NCI-H2196 treated with DMSO at 0.1 percent for 48 hours (cell line): Measurements from ENCODE around the gene NET1.
"Not testable (repeated sequence)": the region's sequence is repeated elsewhere in the genome, so short reads cannot be mapped to it uniquely, and the experiment has no call there.

ENCODE experiments used
- DNase-seq: peaks from one replicate; lab custom pipeline; 2025; ENCODE audit not compliant: unreplicated experiment; lab: John Stamatoyannopoulos, UW

The NET1 gene

GRCh38 chr10:5412277-5412941 lies at the start of gene NET1:
NET1 (plus strand) TSS chr10:5412557; CDS start chr10:5412693, 136 bp downstream.
- peak; percentile 34 for DNase-seq

- DNase-seq, result no peak
Observed at GRCh38 chr10:5362873-5363272, 49.5 kb upstream of the NET1 start.

- no peak for DNase-seq
Observed at GRCh38 chr10:5364374-5364773, 48.0 kb upstream of the NET1 start.

- no peak for DNase-seq
Observed at GRCh38 chr10:5364890-5365338, 47.4 kb upstream of the NET1 start, which contains the start of gene UCN3. UCN3 (plus strand) TSS chr10:5364966; CDS start chr10:5373721, 8,755 bp downstream.

GRCh38 chr10:5365928-5366327 lies 46.4 kb upstream of the NET1 start:
- no peak for DNase-seq

GRCh38 chr10:5369362-5370158 lies 42.8 kb upstream of the NET1 start:
- no peak for DNase-seq

GRCh38 chr10:5370493-5371352 lies 41.6 kb upstream of the NET1 start:
- DNase-seq, result no peak

GRCh38 chr10:5373307-5373706 lies 39.0 kb upstream of the NET1 start:
- no peak for DNase-seq

GRCh38 chr10:5373891-5374611 lies 38.3 kb upstream of the NET1 start:
- DNase-seq, result no peak

GRCh38 chr10:5376450-5376849 lies 35.9 kb upstream of the NET1 start:
- DNase-seq, result no peak

GRCh38 chr10:5379202-5379601 lies 33.2 kb upstream of the NET1 start:
- not testable (repeated sequence) for DNase-seq

GRCh38 chr10:5380395-5380794 lies 32.0 kb upstream of the NET1 start:
- not testable (repeated sequence) for DNase-seq

GRCh38 chr10:5381187-5381586 lies 31.2 kb upstream of the NET1 start:
- no peak for DNase-seq

- DNase-seq, result no peak
Observed at GRCh38 chr10:5385224-5385623, 27.1 kb upstream of the NET1 start.

GRCh38 chr10:5387169-5387568 lies 25.2 kb upstream of the NET1 start:
- no peak for DNase-seq

- DNase-seq, result no peak
Observed at GRCh38 chr10:5390607-5391205, 21.7 kb upstream of the NET1 start.

- no peak for DNase-seq
Observed at GRCh38 chr10:5391790-5392189, 20.6 kb upstream of the NET1 start.

GRCh38 chr10:5393529-5393928 lies 18.8 kb upstream of the NET1 start:
- DNase-seq, result no peak

- no peak for DNase-seq
Observed at GRCh38 chr10:5395168-5395567, 17.2 kb upstream of the NET1 start.

GRCh38 chr10:5396556-5397300 lies 15.6 kb upstream of the NET1 start:
- no peak for DNase-seq
